KOPT-K1 (cell line): ENCODE measurements around the gene DAP.
"Not testable (repeated sequence)": the region's sequence is repeated elsewhere in the genome, so short reads cannot be mapped to it uniquely, and the experiment has no call there.

ENCODE experiments used
- H3K27ac ChIP-seq: fragments of 200-600 bp; sonication (generic); 2 replicates; pipeline ENCODE4 v1.5.1; 2016; ENCODE audit warnings: antibody characterized with exemption, mild to moderate bottlenecking, low read depth, low read length; ENCODE audit not compliant: poor library complexity, severe bottlenecking
- H3K36me3 ChIP-seq: fragments of 200-600 bp; sonication (generic); 2 replicates; pipeline ENCODE4 v1.5.1; 2017; ENCODE audit warnings: antibody characterized with exemption, mild to moderate bottlenecking, low read length, moderate library complexity; ENCODE audit not compliant: insufficient read depth
- H3K9me3 ChIP-seq: fragments of 200-600 bp; sonication (generic); 2 replicates; pipeline ENCODE4 v1.5.1; 2017; ENCODE audit warnings: antibody characterized with exemption, low read length, mild to moderate bottlenecking; ENCODE audit not compliant: insufficient read depth, poor library complexity, severe bottlenecking

Gene DAP

DNA sequence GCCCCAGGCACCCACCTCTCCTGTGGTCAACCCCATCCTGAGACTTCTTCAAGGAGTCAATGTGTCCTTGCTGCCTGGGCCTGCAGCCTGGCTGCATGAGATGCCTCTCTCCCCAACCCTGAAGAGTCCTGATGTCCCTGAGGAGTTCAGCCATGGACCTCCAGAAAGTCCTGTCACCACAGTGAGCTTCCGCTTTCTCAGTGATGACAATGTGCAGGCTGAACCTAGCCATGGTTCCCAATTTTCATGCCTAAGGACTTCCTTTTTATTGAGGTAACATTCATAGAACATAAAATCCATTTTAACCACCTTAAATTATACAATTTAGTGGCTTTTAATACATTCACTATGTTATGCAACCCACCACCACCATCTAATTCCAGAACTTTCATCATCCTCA lies 29.1 kb downstream of the DAP start:
- H3K36me3 ChIP-seq: peaks cover 37% of the 10 kb centered on the region
- no peak overlapping the region for H3K27ac ChIP-seq
- no peaks in the 10 kb centered on the region for H3K9me3 ChIP-seq

DNA sequence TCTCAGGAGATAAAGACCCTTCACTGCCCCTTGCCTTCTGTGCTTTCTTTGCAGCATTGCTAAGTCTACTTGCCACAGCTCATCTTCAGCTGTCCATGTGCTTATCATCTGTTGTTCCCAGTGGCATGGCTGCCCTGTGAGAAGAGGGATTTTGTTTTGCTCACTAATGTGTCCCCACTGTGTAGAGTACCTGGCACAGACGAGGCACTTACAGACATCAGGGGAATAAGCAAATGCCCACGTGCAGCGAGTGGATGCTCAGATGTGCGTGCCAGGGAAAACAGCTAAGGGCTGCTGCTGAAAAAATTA lies 31.0 kb downstream of the DAP start:
- Histone ChIP-seq H3K9me3 (no peaks in the 10 kb centered on the region), H3K36me3 (peaks cover 46% of the 10 kb centered on the region), H3K27ac (no peak overlapping the region)

DNA sequence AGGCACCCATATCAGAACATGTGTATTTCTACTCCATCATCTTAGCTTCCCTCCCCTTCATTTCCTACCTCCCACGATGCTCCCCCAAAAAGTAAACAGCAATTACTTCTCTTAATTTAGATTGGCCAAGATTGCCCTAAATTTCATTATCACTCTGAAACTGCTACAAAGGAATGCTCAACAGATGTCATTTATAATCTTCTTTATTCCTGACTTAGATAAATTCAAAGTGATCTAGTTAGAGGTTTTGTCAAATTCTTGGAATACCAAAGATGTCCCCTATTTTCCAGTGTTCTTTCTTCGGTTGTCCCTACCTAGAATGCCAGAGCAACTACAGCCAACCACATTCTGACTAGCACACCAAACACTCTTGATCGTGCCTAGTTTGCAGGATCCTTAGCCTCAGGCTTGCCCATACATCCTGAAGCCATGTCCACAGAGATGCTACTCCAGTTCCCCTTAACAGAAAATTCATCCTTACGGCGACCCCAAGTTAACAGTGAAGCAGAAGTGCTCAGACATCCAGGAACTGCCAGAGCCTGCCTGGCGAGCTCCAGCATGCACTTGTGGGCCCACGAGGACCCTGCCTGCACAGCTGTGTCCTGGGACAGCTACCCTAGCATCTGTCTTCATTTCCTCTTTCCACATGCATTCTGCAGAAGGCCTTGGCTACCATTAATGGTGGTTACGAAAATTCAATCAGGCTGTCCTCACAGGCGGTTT lies 31.6 kb downstream of the DAP start:
- H3K27ac ChIP-seq: no peak overlapping the region
- H3K36me3 ChIP-seq: peaks cover 49% of the 10 kb centered on the region
- no peaks in the 10 kb centered on the region for H3K9me3 ChIP-seq

DNA sequence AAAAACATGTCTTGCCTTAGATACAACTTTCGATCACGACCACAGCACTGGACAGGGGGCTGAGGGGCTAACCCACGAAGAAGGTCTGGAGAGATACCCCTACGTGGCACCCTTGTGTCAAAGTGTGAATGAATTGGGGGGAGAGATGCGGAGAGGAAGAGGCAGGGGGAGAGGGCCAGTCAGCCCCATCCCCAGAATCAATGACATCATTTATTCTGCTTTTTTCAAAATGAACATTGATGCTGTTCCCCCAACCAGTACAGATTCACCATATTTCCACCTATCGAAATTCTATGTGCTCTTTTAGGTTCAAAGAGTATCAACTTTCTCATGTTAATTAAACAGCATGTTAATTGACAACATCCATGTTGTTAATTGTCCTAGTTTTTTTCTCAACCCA lies 32.4 kb downstream of the DAP start:
- H3K27ac ChIP-seq: no peak overlapping the region
- no peaks in the 10 kb centered on the region for H3K9me3 ChIP-seq
- H3K36me3 ChIP-seq: peaks cover 43% of the 10 kb centered on the region

DNA sequence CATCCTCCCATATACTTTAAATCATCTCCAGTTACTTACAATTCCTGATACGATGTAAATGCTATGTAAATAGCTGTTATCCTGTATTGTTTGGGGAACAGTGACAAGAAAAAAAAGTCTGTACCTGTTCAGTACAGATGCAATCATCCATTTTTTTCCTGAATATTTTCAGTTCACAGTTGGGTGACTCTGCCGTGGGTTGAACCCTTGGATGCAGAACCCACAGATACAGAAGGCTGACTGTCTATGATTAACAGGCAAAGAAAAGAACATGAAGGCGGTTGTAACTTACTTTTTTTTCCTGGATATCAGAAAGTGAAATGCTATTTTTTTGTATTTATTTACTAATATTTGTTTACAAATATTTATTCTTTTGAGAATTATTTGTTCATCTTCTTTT lies 33.2 kb downstream of the DAP start:
- peaks cover 35% of the 10 kb centered on the region for H3K36me3 ChIP-seq
- no peaks in the 10 kb centered on the region for H3K9me3 ChIP-seq
- H3K27ac ChIP-seq: no peak overlapping the region

DNA sequence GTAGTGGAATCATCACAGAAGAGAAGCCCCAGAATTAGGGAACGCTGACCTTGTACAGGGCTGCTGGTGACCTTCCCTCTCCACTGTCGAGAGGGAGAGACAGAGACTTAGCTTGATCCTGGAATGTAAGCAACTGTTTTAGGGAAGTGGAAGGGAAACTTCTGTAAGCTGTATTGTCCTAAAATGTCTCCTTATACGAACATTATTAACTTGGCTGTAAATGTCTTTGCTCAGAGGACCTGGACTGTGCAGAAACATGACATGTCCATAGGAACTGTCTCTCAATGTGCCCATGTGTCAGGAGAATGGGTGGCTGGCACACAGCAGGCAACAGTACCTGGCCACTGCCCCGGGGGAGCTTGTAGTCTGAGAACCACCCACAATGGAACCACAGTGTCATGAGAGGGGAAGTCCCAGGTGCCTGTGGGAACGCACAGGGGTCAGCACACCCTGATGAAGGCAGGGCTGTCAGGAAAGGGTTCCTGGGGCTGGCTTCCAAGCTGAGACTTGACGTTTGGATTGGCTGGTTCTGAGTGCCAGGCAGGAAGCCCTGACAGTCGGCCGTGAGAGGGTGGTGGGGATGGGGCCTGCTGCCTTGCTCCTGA lies 34.0 kb downstream of the DAP start:
- Histone ChIP-seq H3K36me3 (peaks cover 29% of the 10 kb centered on the region; the same call in 1 of the 2 replicates), H3K9me3 (no peaks in the 10 kb centered on the region), H3K27ac (no peak overlapping the region)

DNA sequence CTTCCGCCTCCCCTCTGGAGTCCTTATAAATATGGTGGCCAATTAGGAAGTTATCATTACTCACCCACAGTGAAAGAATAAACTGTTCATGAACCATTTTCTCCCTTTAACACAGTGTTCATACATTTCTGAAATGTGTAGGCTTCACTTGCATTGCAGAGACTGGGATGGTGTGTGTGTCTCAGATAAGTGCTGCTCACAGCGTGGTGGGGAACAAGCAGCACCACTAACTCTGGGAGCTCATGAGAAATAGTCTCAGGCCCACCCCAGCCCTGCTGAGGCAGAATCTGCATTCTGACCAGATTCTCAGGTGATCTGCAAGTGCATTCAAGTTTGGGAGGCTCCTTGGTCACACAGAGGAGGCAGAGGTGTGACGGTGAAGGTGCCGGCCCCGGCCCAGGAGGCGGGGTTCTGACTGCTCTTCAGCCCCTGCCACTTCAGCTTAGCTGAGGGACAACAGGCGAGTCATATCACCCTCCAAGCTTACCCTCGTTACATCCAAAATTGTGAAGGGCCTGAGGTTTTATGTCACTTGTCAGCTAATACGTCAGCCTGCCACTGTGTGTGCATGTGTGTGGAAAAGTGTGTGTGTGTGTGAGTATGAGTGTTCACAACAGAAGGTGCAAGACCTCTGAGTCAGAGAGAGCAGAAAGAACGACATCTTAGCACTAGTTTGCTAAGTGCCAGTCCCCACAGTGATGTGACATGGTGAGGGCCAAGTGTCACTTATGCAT lies 34.7 kb downstream of the DAP start:
- Histone ChIP-seq H3K9me3 (no peaks in the 10 kb centered on the region), H3K27ac (no peak overlapping the region), H3K36me3 (peaks cover 29% of the 10 kb centered on the region; the same call in 1 of the 2 replicates)

DNA sequence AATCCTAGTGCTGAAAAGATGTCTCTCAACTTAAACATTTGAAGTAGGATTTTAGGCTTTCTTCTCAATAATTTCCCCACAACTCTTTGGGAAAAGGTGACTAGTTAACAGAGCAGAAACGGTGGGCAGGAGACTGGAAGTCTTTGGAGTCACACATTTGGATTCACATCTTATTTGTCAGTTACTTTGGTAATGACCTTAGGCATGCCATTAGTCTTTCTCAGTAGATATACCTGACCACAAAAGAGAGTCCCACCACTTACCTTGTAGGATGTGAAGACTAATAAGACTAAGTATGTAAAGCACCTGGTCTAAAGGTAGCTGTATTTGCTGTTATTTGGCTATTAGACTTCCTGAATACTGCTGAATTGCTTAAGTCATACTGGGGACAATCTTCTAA lies 35.4 kb downstream of the DAP start:
- H3K27ac ChIP-seq: no peak overlapping the region
- no peaks in the 10 kb centered on the region for H3K9me3 ChIP-seq
- H3K36me3 ChIP-seq: peaks cover 32% of the 10 kb centered on the region; the same call in 1 of the 2 replicates

DNA sequence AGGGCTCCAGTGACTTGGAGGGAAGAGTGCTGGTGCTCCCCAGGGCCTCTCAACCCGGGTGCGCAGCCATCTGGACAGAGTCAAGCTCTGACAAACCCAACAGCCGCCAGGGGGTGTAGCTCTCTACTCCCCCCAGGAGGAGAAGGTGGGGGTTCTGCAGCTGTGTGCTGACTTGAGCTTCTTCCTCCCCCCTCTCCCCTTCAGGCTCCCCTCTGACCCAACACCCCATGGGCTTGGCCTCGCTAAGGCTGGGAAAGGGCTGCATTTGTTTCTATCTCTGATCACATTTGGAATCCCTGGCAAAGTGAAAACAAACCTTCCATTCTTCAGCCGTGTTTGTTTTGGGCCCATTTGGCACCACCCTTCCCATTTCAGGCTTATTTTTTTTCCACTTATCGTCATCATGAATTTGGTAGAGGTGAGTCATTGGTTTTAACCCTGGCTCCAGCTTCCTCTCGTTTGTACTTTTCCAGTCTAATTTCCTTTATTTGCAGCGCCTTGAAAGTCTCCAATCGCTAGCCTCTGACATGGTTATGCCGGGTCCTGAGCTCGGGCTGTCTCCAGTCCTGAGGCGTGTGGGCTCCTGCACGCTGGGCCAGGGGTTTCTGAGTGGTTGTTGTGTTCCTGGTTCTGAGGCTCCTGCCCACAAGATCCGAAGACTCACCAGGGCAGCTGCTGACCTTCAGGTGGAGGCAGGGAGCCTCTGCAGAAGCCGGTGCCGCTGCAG lies 36.1 kb downstream of the DAP start:
- Histone ChIP-seq H3K36me3 (peaks cover 32% of the 10 kb centered on the region; the same call in 1 of the 2 replicates), H3K9me3 (no peaks in the 10 kb centered on the region), H3K27ac (no peak overlapping the region)

DNA sequence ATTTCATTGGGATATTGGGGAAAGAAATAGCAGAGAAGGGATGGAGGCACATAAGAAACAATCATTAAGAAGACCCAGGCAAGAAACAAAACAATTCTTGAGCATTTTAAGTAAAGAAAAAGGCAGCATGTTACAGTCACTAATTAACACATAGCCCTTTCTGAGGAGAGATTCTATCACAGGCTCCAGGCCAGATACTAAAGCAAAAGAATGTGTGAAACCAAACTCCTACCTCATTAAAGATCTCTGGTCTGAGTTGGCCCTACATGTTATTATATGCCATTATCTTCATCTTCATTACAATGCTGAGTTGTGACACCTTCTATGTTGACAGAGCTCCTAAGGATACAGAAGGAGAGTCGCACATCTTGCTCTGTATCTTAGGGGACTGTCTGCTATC lies 37.5 kb downstream of the DAP start:
- Histone ChIP-seq H3K9me3 (no peaks in the 10 kb centered on the region), H3K36me3 (peaks cover 32% of the 10 kb centered on the region; the same call in 1 of the 2 replicates), H3K27ac (no peak overlapping the region)

DNA sequence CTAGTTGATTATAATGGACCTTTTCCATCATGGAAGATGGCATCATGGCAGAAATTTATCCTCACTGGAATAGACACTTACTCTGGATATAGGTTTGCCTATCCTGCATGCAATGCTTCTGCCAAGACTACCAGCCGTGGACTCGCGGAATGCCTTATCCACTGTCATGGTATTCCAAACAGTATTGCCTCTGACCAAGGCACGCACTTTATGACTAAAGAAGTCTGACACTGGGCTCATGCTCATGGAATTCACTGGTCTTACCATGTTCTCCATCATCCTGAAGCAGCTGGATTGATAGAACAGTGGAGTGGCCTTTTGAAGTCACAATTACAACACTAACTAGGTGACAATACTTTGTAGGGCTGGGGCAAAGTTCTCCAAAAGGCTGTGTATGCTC lies 40.3 kb downstream of the DAP start:
- H3K9me3 ChIP-seq, H3K27ac ChIP-seq: not testable (repeated sequence)
- peaks cover 28% of the 10 kb centered on the region for H3K36me3 ChIP-seq

DNA sequence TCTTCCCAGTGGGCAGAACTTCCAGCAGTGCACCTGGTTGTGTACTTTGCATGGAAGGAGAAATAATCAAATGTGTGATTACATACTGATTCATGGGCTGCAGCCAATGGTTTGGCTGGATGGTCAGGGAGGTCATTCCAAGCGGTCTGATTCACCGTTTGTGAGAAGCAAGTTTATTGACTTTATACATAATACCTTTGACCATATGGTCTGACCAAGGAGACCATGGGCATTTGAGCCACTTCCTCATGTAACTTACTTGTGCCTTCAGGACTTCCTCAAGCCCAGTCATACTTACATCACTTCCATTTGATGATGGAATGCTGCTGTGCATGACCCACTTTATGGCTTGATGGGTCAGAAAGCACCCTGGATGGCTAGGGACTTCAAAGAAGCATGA lies 41.1 kb downstream of the DAP start:
- no peaks in the 10 kb centered on the region for H3K9me3 ChIP-seq
- no peak overlapping the region for H3K27ac ChIP-seq
- peaks cover 29% of the 10 kb centered on the region for H3K36me3 ChIP-seq

DNA sequence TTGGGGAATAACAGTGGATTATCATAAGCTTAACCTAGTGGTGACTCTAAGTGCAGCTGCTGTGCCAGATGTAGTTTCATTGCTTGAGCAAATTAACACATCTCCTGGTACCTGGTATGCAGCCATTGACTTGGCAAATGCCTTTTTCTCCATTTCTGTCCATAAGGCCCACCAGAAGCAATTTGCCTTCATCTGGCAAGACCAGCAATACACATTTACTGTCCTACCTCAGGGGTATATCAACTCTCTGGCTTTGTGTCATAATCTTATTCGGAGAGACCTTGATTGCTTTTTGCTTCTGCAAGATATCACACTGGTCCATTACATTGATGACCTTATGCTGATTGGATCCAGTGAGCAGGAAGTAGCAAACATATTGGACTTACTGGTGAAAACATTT lies 42.4 kb downstream of the DAP start:
- not testable (repeated sequence) for H3K27ac ChIP-seq, H3K9me3 ChIP-seq
- H3K36me3 ChIP-seq: peaks cover 28% of the 10 kb centered on the region

DNA sequence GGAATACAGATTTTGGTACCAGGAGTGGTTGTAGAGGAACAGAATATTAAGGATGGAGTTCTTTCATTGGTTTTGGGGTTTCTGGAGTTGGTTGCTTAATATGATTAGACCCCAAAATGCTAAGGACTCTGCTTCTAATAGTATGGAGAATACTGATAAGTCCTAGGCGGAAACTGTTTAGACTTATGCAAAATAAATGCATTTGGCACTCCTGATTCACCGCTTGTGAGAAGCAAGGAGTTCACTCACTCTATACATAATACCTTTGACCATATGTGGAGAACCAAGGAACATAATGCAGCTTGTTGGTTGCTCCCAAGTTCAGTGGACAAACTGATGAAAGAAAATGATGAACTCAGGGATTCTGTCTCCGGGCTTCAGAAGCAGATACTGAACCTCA lies 44.2 kb downstream of the DAP start:
- H3K36me3 ChIP-seq: peaks cover 33% of the 10 kb centered on the region
- not testable (repeated sequence) for H3K27ac ChIP-seq, H3K9me3 ChIP-seq

DNA sequence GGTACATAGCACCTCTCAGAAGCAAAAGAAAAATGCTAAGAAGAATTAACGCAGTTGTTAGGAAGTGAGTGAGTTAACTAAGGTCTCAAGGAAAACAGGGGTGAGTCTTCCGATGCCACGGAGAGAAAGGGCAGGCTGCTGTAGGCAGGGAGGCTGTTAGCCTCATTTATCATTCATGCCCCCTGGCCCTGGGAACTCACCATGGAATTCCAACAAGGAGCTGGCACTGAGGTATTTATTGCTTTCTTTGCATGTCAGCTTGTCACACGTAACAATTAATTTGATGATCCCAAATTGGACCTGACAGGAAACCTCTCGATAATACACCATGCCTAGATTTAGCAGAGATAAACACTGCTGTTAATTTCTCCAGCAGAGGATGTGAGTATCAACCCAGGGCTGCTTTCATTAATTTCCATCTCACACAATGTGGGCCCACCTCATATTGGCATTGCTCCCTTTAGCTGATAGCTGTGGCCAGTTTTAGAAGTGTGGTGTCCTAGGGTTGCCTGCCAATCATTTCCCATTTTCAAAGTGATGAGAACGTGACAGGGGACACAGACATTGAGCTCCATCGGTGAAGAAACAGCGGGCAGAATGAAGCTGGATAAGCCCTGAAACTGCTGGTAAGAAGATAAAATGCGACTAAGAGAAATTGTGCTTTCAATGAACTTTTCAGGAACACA lies 45.3 kb downstream of the DAP start:
- H3K36me3 ChIP-seq: peaks cover 23% of the 10 kb centered on the region
- H3K9me3 ChIP-seq: no peaks in the 10 kb centered on the region
- H3K27ac ChIP-seq: no peak overlapping the region
